Measurements from ENCODE around the gene ATP8B2.

DNA sequence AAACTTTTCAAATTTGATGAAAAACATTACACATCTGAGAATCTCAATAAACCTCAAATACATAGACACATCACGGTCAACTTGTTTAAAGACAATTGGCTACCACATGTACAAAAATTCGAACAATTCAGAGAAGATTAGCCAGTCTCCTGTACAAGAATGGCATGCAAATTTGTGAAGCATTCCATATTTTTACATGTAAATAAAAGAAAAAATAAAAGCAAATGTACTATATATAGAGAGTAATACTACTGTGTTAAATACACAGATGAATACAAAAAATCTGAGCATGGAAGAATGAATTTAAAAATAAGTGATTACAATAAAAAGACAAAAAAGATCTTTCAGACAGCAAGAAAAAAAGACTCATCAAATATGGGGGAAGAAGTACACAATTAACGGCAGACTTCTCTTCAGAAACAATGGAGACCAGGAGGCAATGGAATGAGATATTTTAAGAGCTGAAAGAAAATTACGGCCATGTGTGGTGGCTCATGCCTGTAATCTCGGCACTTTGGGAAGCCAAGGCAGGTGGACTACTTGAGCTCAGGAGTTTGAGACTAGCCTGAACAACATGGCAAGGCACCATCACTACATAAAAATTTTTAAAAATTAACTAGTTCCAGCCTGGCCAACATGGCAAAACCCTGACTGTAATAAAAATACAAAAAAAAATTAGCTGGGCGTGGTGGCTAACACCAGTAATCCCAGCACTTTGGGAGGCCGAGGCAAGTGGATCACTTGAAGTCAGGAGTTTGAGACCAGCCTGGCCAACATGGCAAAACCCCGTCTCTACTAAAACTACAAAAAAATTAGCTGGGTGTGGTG is 29.7 kb upstream of the ATP8B2 start:
- TF ChIP-seq, protein P1, sequence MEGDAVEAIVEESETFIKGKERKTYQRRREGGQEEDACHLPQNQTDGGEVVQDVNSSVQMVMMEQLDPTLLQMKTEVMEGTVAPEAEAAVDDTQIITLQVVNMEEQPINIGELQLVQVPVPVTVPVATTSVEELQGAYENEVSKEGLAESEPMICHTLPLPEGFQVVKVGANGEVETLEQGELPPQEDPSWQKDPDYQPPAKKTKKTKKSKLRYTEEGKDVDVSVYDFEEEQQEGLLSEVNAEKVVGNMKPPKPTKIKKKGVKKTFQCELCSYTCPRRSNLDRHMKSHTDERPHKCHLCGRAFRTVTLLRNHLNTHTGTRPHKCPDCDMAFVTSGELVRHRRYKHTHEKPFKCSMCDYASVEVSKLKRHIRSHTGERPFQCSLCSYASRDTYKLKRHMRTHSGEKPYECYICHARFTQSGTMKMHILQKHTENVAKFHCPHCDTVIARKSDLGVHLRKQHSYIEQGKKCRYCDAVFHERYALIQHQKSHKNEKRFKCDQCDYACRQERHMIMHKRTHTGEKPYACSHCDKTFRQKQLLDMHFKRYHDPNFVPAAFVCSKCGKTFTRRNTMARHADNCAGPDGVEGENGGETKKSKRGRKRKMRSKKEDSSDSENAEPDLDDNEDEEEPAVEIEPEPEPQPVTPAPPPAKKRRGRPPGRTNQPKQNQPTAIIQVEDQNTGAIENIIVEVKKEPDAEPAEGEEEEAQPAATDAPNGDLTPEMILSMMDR (IDR thresholded peaks at IDR 0.05 in 2 of 3, conservative IDR thresholded peaks at IDR 0.05 in 1 of 3; ENCODE audit: borderline replicate concordance in 1 of 3, insufficient read depth in 1 of 3, low read depth in 2 of 3, low read length in 2 of 3), result no peak
- TF ChIP-seq EZH2 (IDR thresholded peaks at IDR 0.05) (no peak), YY1 (IDR thresholded peaks at IDR 0.05; ENCODE audit: extremely low read depth, insufficient replicate concordance, low read depth, low read length) (peak; percentile 80), RAD21 (IDR thresholded peaks at IDR 0.05; ENCODE audit: low read depth) (no peak), POLR2A (IDR thresholded peaks at IDR 0.05; ENCODE audit: borderline replicate concordance, extremely low read depth, insufficient read depth, insufficient read length) (no peak), POLR2AphosphoS5 (IDR thresholded peaks at IDR 0.05; ENCODE audit: low read depth, low read length) (no peak), CEBPB (IDR thresholded peaks at IDR 0.05; ENCODE audit: low read depth) (no peak), MAX (IDR thresholded peaks at IDR 0.05) (no peak), EZH2phosphoT487 (IDR thresholded peaks at IDR 0.05; ENCODE audit: borderline replicate concordance) (no peak), FOSL1 (IDR thresholded peaks at IDR 0.05; ENCODE audit: low read depth) (no peak), SIN3A (IDR thresholded peaks at IDR 0.05; ENCODE audit: low read depth) (no peak), ZNF274 (IDR thresholded peaks at IDR 0.05; ENCODE audit: low read depth, low read length) (no peak)
- TF ChIP-seq, protein P2, sequence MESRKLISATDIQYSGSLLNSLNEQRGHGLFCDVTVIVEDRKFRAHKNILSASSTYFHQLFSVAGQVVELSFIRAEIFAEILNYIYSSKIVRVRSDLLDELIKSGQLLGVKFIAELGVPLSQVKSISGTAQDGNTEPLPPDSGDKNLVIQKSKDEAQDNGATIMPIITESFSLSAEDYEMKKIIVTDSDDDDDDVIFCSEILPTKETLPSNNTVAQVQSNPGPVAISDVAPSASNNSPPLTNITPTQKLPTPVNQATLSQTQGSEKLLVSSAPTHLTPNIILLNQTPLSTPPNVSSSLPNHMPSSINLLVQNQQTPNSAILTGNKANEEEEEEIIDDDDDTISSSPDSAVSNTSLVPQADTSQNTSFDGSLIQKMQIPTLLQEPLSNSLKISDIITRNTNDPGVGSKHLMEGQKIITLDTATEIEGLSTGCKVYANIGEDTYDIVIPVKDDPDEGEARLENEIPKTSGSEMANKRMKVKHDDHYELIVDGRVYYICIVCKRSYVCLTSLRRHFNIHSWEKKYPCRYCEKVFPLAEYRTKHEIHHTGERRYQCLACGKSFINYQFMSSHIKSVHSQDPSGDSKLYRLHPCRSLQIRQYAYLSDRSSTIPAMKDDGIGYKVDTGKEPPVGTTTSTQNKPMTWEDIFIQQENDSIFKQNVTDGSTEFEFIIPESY (IDR thresholded peaks at IDR 0.05; ENCODE audit: extremely low read depth, insufficient replicate concordance, low read length), result no peak
- TF ChIP-seq, protein P3, sequence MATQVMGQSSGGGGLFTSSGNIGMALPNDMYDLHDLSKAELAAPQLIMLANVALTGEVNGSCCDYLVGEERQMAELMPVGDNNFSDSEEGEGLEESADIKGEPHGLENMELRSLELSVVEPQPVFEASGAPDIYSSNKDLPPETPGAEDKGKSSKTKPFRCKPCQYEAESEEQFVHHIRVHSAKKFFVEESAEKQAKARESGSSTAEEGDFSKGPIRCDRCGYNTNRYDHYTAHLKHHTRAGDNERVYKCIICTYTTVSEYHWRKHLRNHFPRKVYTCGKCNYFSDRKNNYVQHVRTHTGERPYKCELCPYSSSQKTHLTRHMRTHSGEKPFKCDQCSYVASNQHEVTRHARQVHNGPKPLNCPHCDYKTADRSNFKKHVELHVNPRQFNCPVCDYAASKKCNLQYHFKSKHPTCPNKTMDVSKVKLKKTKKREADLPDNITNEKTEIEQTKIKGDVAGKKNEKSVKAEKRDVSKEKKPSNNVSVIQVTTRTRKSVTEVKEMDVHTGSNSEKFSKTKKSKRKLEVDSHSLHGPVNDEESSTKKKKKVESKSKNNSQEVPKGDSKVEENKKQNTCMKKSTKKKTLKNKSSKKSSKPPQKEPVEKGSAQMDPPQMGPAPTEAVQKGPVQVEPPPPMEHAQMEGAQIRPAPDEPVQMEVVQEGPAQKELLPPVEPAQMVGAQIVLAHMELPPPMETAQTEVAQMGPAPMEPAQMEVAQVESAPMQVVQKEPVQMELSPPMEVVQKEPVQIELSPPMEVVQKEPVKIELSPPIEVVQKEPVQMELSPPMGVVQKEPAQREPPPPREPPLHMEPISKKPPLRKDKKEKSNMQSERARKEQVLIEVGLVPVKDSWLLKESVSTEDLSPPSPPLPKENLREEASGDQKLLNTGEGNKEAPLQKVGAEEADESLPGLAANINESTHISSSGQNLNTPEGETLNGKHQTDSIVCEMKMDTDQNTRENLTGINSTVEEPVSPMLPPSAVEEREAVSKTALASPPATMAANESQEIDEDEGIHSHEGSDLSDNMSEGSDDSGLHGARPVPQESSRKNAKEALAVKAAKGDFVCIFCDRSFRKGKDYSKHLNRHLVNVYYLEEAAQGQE (IDR thresholded peaks at IDR 0.05; ENCODE audit: low read depth), result no peak
